Measurements from ENCODE around the gene NTN5.
"Not testable (repeated sequence)": the region's sequence is repeated elsewhere in the genome, so short reads cannot be mapped to it uniquely, and the experiment has no call there.

Gene NTN5

GRCh38 chr19:48671446-48671995 is 1.3 kb downstream of the NTN5 start:
- no peak for FAIRE-seq
- no peak for DNase-seq (ENCODE audit: insufficient read length, low spot score)

DNA sequence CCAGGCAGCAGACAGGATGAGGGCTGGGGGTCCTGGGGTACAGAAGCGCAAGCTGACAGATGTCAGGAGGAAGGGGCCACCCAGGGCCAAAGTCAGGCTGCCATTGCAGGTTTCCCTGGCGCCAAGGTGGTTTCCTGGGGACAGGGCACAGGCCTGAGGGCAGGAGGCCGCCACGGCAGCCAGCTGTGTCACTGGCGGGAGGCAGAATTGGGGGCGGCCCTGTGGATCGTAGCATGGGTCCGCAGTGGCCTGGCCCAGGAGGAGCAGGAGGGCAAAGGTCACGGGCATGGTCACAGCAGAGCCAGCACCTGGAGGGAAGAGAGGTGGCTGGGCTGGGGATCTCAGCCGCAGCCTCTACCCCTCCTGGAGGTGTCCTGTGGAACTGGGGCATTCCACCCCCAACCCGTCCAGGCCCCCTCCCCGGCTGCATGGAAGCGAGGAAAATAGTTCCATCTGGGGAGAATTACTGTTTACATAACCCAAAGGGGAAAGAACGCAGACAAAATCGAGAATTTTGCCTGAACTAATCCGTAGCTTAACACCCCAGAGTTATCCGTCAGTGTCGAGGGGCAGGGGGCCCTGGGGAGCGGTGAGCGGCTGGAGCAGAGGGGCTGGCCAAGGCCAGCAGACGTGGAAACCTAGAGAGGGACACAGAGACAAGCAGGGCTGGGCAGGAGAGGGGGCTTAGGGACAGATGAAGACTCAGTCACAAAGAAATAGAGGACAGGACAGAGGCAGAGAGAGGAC is 1.9 kb downstream of the NTN5 start:
- no peak for FAIRE-seq
- DNase-seq (ENCODE audit: insufficient read length, low spot score) = no peak

GRCh38 chr19:48669903-48670668 is 2.7 kb downstream of the NTN5 start:
- no peak for FAIRE-seq

DNA sequence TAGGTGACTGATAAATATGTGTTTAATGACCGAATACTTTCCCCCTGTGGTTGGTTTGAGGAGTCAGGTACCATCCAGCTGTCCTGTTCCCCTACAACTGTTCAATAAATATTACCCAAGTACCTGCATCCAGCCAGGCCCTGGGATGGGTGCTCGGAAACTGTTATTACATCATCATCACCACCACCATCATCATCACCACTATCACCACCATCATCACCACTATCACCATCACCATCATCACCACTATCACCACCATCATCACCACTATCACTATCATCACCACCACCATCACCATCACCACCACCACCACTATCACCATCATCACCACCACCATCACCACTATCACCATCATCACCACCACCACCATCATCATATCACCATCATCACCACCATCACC is 4.1 kb downstream of the NTN5 start:
- FAIRE-seq (no peak), DNase-seq (ENCODE audit: insufficient read length, low spot score) (no peak)

More at GRCh38 chr19:48669903-48670668, 2.7 kb downstream of the NTN5 start:
- DNase-seq (ENCODE audit: insufficient read length, low spot score) = no peak

DNA sequence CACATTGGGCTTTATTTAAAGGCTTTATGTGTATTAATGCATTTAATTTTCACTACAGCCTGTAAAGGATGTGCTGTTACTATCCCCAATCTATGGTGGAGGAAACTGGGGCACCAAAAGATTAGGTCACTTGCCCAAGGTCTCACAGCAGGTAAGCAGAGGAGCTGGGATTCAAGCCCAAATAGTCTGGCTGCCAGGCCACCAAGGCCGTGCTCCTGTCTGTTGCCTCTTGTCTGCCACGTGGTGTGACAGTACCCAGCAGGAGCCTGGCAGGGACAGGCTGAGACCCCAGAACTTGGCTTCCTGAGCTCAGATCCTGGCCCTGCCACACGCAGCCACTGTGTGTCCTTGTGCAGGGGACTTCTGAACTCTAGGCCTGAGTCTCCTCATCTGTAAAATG is 4.5 kb downstream of the NTN5 start:
- DNase-seq (ENCODE audit: insufficient read length, low spot score) (no peak), FAIRE-seq (no peak)

- FAIRE-seq (no peak), DNase-seq (ENCODE audit: insufficient read length, low spot score) (no peak)
Observed at GRCh38 chr19:48665786-48666185, 7.0 kb downstream of the NTN5 start.

DNA sequence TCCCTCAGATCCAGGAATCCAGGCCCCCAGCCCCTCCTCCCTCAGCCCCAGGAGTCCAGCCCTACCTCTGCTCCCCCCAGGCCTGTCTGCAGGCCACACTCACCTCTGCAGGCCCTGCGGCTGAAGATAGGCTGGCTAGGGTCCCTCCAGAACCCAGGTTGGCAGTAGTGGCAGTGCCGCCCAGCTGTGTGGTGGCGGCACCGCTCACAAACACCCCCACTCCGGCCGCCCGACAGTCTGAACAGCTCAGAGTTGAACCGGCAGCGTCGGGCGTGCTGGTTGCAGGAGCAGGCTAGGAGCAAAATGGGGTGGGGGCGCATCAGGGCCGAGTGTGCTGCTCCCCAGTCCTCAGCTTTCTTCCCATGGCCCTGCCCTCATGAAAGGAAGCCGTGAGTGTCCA is 8.3 kb downstream of the NTN5 start:
- no peak for DNase-seq (ENCODE audit: insufficient read length, low spot score)
- no peak for FAIRE-seq

GRCh38 chr19:48663667-48664066 is 9.2 kb downstream of the NTN5 start:
- DNase-seq (ENCODE audit: insufficient read length, low spot score) = no peak
- no peak for FAIRE-seq

DNA sequence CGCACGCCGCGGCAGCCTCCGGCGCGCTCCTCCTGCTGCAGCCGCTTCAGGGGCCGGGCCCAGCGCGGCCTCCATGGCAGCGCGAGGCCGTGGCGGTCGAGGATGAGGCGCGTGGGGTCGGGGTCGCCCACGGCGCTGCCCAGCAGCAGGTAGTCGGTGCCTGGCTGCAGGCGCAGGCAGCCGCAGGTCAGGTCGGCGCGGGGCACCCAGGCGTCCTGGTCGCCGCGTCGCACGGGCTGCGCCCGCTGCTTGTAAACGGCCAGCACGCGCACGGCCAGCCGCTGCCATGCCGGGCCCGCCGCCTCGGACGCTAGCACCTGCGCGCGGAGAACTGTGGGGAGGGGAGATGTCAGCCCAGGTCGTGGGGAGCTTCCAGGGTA is 11.1 kb downstream of the NTN5 start:
- DNase-seq (ENCODE audit: insufficient read length, low spot score) (no peak), FAIRE-seq (no peak)

GRCh38 chr19:48660852-48661710 is 11.7 kb downstream of the NTN5 start:
- FAIRE-seq = peak; percentile 100
- DNase-seq (ENCODE audit: insufficient read length, low spot score) = peak; percentile 100

DNA sequence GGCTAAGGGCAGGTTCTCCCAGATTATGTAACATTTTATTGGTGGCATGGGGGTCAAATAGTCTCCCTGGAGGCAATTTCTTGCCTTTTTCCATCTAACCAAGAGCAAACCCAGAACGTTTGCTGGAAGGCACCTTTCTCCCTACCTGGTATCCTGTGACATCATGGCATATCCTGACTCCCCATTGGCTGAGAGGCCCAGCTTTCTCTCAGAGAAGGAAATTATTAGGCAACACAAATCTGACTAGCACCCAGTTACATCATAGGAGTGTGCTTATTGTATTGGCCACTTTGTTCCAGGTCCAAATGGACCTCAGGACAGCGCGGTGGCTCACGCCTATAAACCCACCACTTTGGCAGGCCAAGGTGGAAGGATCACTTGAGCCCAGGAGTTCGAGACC is 13.0 kb downstream of the NTN5 start:
- DNase-seq (ENCODE audit: insufficient read length, low spot score) = no peak
- no peak for FAIRE-seq

DNA sequence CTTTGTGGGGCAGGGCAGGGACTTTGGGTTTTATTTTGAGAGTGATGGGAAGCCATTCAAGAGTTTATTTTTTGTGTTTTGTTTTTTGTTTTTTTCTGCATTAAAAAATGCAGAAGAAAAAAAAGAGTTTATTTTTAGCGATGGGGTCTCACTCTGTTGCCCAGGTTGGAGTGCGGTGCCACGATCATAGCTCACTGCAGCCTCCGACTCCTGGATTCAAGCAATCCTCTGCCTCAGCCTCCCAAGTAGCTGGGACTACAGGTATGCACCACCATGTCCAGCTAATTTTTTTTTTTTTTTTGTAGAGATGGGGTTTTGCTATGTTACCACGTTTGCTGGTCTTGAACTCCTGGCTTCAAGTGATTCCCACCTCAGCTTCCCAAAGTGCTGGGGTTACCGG is 14.3 kb downstream of the NTN5 start:
- FAIRE-seq (no peak), DNase-seq (ENCODE audit: insufficient read length, low spot score) (no peak)

DNA sequence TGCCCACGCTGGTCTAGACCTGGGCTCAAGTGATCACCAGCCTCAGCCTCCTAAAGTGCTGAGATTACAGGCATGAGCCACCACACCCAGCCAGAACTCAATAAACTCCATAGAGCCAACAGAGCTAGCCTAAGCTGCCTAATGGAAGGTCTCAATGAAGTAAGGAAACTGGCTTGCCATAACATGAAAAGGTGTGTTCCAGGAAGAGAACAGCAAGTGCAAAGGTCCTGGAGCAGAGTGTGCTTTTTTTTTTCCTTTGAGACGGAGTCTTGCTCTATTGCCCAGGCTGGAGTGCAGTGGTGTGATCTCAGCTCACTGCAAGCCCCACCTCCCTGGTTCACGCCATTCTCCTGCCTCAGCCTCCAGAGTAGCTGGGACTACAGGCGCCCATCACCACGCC is 15.0 kb downstream of the NTN5 start:
- not testable (repeated sequence) for FAIRE-seq; DNase-seq (ENCODE audit: insufficient read length, low spot score)

DNA sequence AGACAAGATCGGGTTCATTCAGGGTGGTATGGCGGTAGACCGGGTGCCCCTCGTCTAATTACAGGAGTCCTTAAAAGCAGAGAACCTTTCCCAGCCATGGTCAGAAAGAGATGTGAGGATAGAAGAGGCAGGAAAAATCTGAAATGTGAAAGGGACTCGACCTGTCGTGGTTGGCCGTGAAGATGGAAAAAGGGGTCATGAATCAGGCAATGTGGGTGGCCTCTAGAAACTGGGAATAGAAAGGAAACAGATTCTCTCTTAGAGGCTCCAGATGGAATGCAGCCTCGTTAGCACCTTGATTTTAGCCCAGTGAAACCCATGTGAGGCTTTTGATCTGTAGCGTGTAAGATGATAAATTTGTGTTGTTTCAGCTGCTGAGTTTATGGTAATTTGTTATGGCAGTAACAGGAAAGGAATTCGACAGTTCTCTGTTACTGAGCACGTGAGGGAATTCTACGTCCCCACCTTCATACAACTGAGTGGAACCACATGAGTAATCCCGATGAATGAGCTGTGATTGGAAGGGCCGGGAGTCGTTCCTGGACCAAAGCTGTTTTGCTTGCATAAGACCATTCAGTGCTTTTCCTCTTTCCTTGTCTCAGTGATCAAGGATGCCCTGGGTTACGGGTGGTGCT is 15.9 kb downstream of the NTN5 start:
- DNase-seq (ENCODE audit: insufficient read length, low spot score) (no peak), FAIRE-seq (no peak)

- FAIRE-seq = no peak
- DNase-seq (ENCODE audit: insufficient read length, low spot score) = no peak
Observed at GRCh38 chr19:48654299-48655059, 18.3 kb downstream of the NTN5 start.

DNA sequence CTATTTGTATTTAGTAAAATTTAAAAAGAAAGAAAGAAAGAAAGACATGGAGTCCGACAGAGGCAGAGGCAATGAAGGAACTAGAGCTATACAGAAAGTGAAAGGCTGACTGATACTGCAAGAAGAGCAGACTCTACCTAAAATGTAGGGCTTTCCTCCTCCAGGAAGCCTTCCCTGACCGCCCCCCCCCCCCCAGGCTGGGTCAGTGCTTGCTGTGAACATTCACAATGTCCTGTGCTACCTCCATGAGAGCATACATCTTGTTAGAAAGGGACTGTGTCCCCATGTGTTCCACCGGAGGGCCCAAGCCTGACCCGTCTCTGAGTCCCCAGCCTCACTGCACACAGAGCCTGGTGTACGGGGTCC is 21.2 kb downstream of the NTN5 start:
- FAIRE-seq = no peak
- DNase-seq (ENCODE audit: insufficient read length, low spot score) = no peak

- FAIRE-seq (no peak), DNase-seq (ENCODE audit: insufficient read length, low spot score) (no peak)
Observed at GRCh38 chr19:48650974-48651682, 21.7 kb downstream of the NTN5 start.

- DNase-seq (ENCODE audit: insufficient read length, low spot score) = no peak
- FAIRE-seq = no peak
Observed at GRCh38 chr19:48648134-48648533, 24.7 kb downstream of the NTN5 start.

DNA sequence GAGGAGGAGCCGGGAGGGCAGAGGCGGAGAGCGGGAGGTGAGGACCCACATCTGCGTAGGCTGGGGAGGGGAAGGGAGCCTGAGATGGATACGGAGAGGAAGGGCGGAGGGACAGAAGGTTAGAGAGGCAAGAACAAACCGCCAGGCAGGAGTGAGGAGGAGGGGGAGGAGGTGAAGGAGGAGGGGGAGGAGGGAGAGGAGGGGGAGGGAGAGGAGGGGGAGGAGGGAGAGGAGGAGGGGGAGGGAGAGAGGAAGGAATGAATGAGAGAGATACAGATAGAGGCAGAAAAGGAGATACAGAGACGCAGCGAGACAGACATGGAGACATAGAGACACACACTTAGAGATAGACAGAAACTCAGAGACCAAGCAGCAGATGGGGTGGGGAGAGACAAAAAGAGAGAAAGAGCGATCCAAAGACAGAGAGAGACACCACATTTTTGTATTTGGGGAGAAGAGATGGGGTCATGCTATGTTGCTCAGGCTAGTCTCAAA is 26.0 kb downstream of the NTN5 start:
- FAIRE-seq (peak; percentile 45), DNase-seq (ENCODE audit: insufficient read length, low spot score) (no peak)

Data from GM19239 (cell line).